DOHH2 (cell line): ENCODE results near the gene GNB3.

Experiments
- CTCF ChIP-seq: fragments of 200-600 bp; sonication (generic); IDR thresholded peaks from one replicate; pipeline ENCODE4 v1.5.1; 2014; ENCODE audit warnings: antibody characterized with exemption, mild to moderate bottlenecking, low read depth, low read length; ENCODE audit not compliant: poor library complexity, severe bottlenecking
- EZH2phosphoT487 ChIP-seq: fragments of 200-600 bp; sonication (generic); IDR thresholded peaks from 2 replicates; pipeline ENCODE4 v1.6.1; 2017; ENCODE audit warnings: borderline replicate concordance, mild to moderate bottlenecking, antibody characterized with exemption, low read length, moderate library complexity, mixed read lengths

DNA sequence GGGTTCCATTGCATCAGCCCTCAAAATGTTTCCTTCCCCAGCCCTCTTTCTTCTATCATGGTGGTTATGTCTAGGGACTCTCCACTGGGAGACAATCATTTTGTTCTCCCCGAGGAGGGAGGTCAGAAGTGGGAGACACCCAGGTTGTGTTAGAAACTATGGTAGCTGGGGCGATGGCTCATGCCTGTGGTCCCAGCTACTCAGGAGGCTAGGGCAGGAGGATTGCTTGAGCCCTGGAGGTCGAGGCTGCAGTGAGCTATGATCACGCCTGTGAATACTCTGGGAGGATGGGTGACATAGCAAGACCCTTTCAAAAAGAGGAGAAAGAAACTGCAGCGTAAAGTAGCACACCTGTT, 50.9 kb downstream of the GNB3 start:
- TF ChIP-seq CTCF (no peak), EZH2phosphoT487 (no peak)
